ENCODE results near the gene CYB5B. TPM values are rescaled to one million over a fixed set of nuclear protein-coding genes. Genes with fewer than 3 reads are reported as not detected.
A peak's percentile ranks its signal among the peaks of the same experiment; 100 is the strongest.
"Not testable (repeated sequence)": the region's sequence is repeated elsewhere in the genome, so short reads cannot be mapped to it uniquely, and the experiment has no call there.

CYB5B gene
- total RNA-seq, 1 donor = 99.4 TPM

DNA sequence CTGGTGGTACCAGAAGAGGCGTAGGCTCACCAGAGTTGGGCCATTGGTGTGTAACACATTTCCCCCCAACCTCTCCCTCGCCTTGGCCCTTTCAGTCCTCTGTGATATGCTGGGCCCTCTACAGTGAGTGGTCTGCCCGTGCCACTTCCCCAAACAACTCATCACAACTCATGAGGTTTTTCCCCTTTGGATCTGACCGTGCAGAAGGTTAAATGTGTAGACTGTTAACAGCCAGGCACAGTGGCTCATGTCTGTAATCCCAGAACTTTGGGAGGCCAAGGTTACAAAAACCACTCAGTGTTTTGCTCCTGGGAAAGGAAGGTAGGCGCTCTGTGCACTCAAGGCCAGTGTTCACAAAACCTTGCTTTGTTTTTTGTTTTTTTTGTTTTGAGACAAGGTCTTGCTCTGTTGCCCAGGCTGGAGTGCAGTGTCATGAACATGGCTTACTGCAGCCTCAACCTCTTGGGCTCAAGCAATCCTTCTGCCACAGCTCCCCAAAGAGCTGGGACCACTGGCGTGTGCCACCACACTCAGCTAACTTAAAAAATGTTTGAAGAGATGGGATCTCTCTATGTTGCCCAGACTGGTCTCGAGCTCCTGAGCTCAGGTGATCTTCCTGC lies 11.3 kb upstream of the CYB5B start:
- DNase-seq (ENCODE audit: low read depth) = no peak
- TF ChIP-seq, protein P1, sequence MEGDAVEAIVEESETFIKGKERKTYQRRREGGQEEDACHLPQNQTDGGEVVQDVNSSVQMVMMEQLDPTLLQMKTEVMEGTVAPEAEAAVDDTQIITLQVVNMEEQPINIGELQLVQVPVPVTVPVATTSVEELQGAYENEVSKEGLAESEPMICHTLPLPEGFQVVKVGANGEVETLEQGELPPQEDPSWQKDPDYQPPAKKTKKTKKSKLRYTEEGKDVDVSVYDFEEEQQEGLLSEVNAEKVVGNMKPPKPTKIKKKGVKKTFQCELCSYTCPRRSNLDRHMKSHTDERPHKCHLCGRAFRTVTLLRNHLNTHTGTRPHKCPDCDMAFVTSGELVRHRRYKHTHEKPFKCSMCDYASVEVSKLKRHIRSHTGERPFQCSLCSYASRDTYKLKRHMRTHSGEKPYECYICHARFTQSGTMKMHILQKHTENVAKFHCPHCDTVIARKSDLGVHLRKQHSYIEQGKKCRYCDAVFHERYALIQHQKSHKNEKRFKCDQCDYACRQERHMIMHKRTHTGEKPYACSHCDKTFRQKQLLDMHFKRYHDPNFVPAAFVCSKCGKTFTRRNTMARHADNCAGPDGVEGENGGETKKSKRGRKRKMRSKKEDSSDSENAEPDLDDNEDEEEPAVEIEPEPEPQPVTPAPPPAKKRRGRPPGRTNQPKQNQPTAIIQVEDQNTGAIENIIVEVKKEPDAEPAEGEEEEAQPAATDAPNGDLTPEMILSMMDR (IDR thresholded peaks at IDR 0.05; ENCODE audit: insufficient read depth, low read length) = no peak
- no peak overlapping the region for H3K4me3 ChIP-seq (ENCODE audit: low read depth, low read length)

DNA sequence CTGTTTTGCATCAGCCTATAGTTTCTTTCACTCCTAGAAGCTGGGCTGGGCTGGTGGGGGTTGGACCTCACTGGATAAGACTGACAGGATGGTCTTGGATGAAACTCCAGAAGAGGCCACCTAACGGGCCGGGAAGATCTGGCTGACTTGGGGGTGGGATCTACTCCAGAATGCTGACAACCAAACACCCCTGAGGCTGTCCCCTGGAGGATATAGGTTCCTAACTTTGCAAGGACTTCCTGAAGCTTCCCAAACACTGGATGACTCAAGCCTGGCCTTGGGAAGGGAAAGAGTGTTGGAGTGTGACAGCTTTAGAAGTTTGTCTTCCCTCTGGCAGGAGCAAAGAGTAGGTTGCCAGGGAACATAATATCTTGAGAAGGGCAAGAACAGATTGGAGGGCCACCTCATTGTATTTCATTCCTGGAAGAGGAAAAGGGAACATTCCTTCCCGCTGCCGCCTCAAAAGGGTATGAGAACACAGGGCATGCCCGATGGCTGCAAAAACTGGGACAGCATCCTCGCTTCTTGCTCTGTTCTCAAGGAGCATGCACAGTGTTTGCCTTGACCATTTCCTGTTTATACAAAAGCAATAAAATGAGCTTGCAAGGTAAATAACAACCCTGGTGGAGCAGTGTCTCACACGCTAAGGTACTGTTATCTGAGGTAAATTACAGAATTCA lies 6.8 kb upstream of the CYB5B start:
- peak; percentile 55 for DNase-seq (ENCODE audit: low read depth)
- TF ChIP-seq, protein P1 (IDR thresholded peaks at IDR 0.05; ENCODE audit: insufficient read depth, low read length) = no peak
- no peak overlapping the region for H3K4me3 ChIP-seq (ENCODE audit: low read depth, low read length)

DNA sequence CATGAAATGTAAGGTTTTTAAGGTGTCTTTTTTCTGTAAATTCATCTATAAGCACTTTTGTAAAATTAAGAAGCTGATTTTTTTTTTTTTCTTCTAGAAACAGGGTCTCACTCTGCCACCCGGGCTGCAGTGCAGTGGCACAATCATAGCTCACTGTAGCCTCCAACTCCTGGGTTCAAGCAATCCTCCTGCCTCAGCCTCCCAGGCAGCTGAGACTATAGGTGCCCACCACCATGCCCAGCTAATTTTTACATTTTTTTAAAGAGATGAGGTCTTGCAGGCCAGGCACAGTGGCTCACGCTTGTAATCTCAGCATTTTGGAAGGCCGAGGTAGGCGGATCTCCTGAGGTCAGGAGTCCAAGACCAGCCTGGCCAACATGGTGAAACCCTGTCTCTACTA lies 4.5 kb upstream of the CYB5B start:
- no peak for DNase-seq (ENCODE audit: low read depth)
- no peak overlapping the region for H3K4me3 ChIP-seq (ENCODE audit: low read depth, low read length)
- TF ChIP-seq, protein P1 (IDR thresholded peaks at IDR 0.05; ENCODE audit: insufficient read depth, low read length) = no peak

DNA sequence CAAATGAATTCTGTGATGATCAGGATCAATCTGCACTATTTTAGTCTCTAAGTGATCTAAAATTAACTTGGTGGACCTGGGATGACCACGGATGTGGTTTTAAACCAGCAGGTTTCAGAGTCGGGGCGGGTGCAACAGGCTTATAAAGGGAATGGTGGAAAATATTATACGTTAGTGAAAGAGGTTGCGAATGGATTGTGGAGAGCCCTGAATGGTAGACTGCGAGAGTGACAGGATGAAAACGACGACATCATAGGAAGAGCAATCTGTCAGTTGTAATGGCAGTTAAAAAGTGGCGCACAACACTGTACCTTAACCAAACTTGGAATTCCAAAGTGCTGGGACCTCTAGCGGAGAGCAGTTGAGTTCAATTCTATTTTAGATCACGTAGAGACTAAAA lies 1.2 kb upstream of the CYB5B start:
- TF ChIP-seq, protein P1 (IDR thresholded peaks at IDR 0.05; ENCODE audit: insufficient read depth, low read length) = no peak
- H3K4me3 ChIP-seq (ENCODE audit: low read depth, low read length) = no peak overlapping the region
- DNase-seq (ENCODE audit: low read depth) = no peak

DNA sequence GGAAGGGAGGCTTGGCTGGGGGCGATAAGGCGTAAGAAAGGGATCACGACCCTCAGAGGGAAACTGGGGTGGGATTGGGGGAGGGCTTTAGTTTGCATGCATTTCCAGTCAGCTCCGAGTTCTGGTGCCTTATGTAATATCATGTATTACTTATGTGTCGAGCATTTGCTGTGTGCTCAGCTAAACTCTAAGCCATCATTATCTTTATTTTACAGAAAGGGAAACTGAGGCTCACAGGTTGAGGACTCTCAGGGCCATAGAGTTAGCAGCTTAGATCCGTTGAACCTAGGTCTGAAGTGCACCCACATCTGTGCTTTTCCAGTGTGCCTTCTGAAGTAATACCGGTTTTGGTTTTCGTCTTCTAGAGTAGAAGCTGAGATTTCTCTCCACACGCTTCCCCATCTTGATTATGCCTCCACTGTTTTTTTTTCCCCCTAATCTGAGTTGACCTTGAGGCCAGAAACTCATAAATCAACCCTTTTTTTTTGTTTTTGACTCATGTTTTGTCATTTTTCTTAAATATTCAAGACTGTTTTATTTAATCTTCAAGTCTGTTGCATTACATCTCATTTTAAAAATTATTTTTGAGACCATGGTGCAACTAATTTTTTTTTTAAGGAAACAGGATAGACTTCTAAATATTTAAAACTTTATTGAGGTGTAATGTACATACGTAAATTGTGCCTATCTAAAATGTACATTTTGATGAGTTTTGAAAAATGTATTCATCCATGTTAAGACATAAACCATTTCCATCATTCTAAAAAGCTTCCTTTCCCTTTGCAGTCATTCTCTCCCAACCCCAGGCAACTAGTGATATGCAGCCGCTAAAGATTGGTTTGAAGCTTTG lies 741 bp downstream of the CYB5B start:
- peak overlapping the region; percentile 99 for H3K4me3 ChIP-seq (ENCODE audit: low read depth, low read length)
- TF ChIP-seq, protein P1 (IDR thresholded peaks at IDR 0.05; ENCODE audit: insufficient read depth, low read length) = no peak
- DNase-seq (ENCODE audit: low read depth) = peak; percentile 22

DNA sequence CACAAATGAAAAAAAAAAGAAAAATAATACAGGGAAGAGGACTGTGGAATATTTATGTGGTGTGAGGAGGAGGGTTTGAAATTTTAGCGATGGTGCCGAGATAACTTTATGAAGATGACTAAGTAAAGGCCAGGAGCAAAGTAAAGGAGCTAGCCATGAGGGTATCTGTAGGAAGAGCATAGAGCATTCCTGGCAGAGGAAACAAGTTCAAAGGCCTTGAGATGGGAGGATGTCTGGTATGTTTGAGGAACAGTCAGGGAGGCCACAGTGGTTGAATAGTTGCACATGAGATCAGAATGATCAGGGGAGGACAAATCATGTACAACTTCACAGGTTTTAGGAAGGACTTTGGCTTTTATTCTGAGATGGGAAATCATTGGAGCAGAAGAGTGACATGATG lies 4.2 kb downstream of the CYB5B start:
- no peak overlapping the region for H3K4me3 ChIP-seq (ENCODE audit: low read depth, low read length)
- no peak for DNase-seq (ENCODE audit: low read depth)
- TF ChIP-seq, protein P1 (IDR thresholded peaks at IDR 0.05; ENCODE audit: insufficient read depth, low read length) = no peak

DNA sequence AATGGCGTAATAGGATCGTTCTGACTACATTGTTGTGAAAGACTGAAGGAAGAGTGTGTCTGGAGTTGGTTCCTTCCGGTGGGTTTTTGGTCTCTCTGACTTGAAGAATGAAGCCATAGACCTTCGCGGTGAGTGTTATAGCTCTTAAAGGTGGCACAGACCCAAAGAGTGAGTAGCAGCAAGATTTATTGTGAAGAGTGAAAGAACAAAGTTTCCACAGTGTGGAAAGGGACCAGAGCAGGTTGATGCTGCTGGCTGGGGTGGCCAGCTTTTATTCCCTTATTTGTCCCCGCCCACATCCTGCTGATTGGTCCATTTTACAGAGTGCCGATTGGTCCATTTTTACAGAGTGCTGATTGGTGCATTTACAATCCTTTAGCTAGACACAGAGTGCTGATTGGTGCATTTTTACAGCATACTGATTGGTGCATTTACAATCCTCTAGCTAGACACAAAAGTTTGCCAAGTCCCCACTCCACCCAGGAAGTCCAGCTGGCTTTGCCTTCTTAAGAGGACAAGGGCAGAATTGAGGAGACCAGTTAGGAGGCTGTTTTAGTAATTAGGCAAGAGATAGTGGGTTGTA lies 4.7 kb downstream of the CYB5B start:
- not testable (repeated sequence) for DNase-seq (ENCODE audit: low read depth); H3K4me3 ChIP-seq (ENCODE audit: low read depth, low read length)

Measured in fibroblast of the aortic adventitia (primary cell).